Activated CD4-positive, alpha-beta T cell treated with anti-CD3 and anti-CD28 coated beads, Interleukin-2, amount 50 U/mL, for 4 hours (primary cell): ENCODE data around the gene WAC.
"Not testable (repeated sequence)": the region's sequence is repeated elsewhere in the genome, so short reads cannot be mapped to it uniquely, and the experiment has no call there.

Experiments
- DNase-seq, 2 experiments: peaks; one replicate each; pipeline ENCODE4 v3.0.0-alpha.2; 2020

The WAC gene, protein sequence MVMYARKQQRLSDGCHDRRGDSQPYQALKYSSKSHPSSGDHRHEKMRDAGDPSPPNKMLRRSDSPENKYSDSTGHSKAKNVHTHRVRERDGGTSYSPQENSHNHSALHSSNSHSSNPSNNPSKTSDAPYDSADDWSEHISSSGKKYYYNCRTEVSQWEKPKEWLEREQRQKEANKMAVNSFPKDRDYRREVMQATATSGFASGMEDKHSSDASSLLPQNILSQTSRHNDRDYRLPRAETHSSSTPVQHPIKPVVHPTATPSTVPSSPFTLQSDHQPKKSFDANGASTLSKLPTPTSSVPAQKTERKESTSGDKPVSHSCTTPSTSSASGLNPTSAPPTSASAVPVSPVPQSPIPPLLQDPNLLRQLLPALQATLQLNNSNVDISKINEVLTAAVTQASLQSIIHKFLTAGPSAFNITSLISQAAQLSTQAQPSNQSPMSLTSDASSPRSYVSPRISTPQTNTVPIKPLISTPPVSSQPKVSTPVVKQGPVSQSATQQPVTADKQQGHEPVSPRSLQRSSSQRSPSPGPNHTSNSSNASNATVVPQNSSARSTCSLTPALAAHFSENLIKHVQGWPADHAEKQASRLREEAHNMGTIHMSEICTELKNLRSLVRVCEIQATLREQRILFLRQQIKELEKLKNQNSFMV

GRCh38 chr10:28532337-28533185, at the start of gene WAC:
WAC (plus strand) TSS chr10:28533118; CDS start chr10:28533580, 462 bp downstream.
- peak; percentile 96 for DNase-seq

- no peak for DNase-seq
Observed at GRCh38 chr10:28489206-28489605, 43.7 kb upstream of the WAC start.

- DNase-seq = not testable (repeated sequence)
Observed at GRCh38 chr10:28490256-28490865, 42.6 kb upstream of the WAC start.

- no peak for DNase-seq
Observed at GRCh38 chr10:28492116-28492920, 40.6 kb upstream of the WAC start.

DNA sequence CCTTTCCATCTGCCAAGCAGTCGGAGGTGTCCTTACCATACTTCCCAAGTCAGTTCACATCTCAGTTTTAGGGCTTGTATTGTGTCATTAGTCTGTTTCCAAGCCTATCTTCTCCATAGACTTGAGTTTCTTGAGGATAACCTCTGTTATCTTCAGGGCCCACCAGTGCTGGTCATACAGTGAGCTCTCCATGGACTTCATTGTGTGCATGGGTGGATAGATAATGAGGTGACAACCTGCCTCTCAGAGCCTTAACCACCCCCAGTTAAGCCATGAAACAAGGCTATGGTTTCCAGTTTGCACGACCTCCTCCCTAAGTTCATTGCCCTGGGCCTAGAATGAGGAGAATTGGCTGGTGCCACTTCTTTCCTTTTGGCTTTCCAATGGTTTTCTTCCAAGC, 38.5 kb upstream of the WAC start:
- DNase-seq = no peak

DNA sequence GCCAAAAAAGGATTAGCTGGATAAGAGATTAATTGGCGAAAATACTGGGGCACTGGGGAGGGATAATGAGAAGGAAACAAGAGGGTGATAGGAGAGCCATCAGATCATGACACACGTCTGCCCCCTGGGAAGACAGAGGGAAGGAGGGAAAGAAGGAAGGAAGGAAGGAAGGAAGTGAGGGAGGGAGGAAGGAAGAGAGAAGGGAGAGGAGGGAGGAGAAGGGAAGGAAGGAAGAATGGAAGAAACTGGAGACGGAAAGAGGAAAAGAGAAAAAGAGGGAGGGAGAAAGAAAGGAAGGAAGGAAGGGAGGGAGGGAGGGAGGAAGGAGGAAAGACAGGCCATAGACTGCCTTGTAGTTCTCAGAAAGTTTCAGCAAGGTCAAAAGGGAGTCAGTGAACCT, 37.8 kb upstream of the WAC start:
- no peak for DNase-seq

- no peak for DNase-seq
Observed at GRCh38 chr10:28496017-28496416, 36.9 kb upstream of the WAC start.

GRCh38 chr10:28496481-28496961, 36.4 kb upstream of the WAC start:
- no peak for DNase-seq

- DNase-seq = no peak
Observed at GRCh38 chr10:28497313-28498126, 35.4 kb upstream of the WAC start.

DNA sequence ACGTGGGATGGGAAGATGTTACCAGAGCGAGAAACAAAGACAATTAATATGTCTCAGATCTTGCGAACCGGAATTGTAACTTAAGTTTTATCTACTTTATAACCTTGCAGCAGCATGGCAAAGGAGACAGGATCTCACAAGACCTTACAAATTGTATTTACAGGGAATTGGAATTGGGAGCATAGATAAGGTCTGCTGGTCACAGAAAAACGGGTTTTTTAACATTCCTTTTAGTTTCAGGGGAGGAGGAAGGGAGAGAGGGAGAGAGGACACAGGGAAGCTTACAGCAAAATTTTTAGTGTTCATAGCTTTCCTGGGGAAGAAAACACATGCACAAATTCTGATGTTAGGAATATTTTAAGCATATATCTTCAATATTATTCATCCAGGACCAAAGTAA, 32.7 kb upstream of the WAC start:
- DNase-seq = not testable (repeated sequence)

DNA sequence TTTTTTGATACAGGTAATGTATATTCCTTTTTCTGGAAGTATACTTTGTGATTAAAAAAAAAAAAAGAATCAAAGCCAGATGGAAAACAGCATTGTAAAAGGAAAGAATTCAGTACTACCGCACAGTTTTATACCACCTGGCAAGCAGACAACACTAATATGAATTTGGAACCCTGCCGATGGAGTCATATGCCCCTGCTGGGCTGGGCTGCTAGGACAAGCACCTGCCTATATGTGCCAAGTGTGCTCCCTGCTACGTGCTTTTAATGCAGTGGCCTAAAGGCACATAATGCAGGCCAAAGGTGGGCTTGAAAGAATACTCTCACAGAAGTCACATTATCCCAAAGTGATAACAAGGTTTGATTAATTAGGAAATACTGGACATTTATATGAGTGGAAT, 29.8 kb upstream of the WAC start:
- DNase-seq = no peak

DNA sequence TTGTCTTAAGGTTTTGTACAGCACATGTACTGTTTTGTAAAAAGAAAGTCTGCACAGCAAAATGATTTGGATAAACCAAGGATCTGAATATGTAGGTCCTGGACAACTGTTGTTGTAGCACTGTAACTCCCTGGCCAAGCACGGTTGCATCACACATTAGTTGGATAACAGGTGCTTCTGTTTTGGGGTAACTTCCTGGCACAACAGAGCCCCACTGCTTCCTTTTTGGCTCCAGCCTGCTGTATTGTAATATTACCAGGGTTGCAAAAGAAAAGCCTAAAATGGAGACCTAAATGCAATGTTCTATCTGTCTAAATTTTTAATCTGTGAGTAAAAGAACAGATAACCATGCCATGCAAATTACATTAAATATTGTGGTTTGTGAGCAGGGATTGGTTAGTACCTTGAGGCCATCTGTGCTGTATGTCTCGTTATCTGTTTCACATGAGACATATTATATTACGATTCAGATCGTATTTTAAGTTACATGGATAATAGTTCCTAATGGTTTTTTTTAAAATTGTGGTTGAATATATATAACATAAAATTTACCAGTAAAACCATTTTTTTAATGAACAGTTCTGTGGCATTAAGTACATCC, 27.5 kb upstream of the WAC start:
- no peak for DNase-seq

- DNase-seq = no peak
Observed at GRCh38 chr10:28508304-28508925, 24.5 kb upstream of the WAC start.

DNA sequence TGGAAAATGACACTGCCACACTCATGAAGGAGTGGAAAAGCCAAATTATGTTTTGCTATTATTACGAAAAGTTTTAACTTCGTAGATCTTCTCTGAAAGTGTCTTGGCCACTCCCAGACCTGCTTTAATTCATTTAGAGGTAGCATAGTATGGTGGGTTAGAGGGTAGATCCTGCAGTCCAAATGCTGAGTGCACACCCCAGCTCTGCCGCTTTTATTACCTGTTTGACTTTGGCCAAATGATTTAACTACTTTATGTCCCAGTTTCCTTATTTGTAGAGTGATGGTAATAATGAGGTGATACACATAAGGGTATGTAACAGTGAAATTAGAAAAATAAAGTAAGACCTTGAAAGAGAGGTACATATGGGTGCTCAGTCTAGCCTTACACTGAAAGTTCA, 23.6 kb upstream of the WAC start:
- DNase-seq = no peak

- no peak for DNase-seq
Observed at GRCh38 chr10:28514648-28515047, 18.3 kb upstream of the WAC start.

DNA sequence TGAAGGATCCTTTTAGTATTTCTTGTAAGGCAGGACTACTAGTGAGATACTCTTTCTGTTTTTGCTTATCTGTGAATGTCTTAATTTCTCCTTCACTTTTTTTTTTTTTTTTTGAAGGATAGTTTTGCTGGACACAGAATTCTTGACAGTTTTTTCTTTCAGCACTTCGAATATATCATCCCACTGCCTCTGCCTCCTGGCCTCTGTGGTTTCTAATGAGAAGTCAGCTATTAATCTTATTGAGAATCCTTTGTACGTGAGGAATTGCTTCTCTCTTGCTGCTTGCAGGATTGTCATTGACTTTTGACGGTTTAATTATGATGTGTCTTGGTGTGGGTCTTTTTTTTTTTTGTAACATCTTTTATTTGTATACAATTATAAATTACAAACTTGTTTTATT, 12.6 kb upstream of the WAC start:
- no peak for DNase-seq

- DNase-seq = not testable (repeated sequence)
Observed at GRCh38 chr10:28520828-28521227, 12.1 kb upstream of the WAC start.

GRCh38 chr10:28521961-28522360, 11.0 kb upstream of the WAC start:
- not testable (repeated sequence) for DNase-seq

DNA sequence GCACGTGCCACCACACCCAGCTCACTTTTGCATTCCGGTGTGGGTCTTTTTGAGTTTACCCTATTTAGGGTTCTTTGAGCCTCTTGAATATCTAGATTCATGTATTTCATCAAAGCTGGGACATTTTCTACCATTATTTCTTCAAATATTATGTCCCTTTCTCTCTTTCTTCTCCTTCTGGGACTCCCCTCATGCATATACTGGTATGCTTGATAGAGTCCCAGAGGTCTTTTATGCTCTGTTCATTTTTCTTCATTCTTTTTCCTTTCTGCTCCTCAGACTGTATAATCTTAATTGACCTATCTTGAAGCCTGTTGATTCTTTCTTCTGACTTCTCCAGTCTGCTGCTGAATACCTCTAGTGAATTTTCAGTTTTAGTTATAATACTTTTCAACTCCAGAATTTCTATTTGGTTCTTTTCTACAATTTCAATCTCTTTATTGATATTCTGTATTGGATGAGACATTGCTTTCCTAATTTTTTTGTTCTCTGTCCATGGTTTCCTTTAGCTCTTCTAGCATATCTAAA, 9.1 kb upstream of the WAC start:
- DNase-seq = no peak

DNA sequence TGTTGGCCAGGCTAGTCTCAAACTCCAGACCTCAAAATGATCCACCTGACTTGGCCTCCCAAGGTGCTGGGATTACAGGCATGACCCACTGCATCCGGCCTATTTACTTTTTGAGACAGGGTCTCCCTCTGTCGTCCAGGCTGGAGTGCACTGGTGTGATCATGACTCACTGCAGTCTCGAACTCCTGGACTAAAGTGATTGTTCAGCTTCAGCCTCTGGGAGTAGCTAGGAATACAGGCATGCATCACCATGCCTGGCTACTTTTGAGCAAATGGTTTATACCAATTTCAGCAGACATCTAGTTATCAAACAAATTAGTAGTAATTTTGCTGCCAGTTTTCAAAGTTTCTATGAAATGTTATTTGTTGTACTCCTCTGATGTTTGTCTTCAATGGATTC, 2.2 kb upstream of the WAC start:
- no peak for DNase-seq
